ENCODE measurements around the gene CNNM4.

DNA sequence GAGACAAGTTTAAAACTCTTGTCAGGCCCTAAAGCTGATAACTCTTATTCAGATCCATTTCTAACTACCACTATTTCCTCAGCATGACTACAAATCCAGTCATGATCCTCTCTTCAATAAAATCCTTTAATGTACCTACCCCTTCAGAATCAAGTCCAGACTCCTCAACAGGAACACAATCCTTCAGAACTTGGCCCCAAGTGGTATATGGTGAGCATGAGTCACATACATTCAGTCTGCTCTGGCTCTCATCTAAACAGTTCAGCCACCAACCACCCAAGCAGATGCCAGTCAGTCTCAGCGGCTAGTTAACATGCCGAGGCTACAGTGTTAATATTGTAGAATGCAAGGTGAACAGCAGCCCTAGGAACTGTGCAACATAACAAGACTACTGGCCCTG lies 30.5 kb upstream of the CNNM4 start:
- no peak for TF ChIP-seq CTCF (conservative IDR thresholded peaks at IDR 0.05)
- TF ChIP-seq ZFX (IDR thresholded peaks at IDR 0.05) = no peak
